Mesothelial cell of epicardium (in vitro differentiated cells): ENCODE measurements around the gene DNAJC15. TPM values are rescaled to one million over a fixed set of nuclear protein-coding genes. Genes with fewer than 3 reads are reported as not detected.
A peak's percentile ranks its signal among the peaks of the same experiment; 100 is the strongest.

Experiments
- DNase-seq, 2 experiments: peaks; one replicate each; pipeline ENCODE4 v3.0.0; 2021; ENCODE audit warnings: low spot score in 2 of 2; ENCODE audit not compliant: unreplicated experiment in 2 of 2
- H3K27ac Mint-ChIP-seq: 2 replicates; pipeline ENCODE4 v1.8.0; 2021; ENCODE audit warnings: mixed read lengths
- H3K27me3 Mint-ChIP-seq: 2 replicates; pipeline ENCODE4 v1.8.0; 2021; ENCODE audit warnings: low read depth, mixed read lengths
- H3K36me3 Mint-ChIP-seq: 2 replicates; pipeline ENCODE4 v1.8.0; 2021; ENCODE audit warnings: mixed read lengths
- H3K4me1 Mint-ChIP-seq: 2 replicates; pipeline ENCODE4 v1.8.0; 2021; ENCODE audit warnings: mixed read lengths
- H3K4me3 Mint-ChIP-seq: 2 replicates; pipeline ENCODE4 v1.8.0; 2021; ENCODE audit warnings: mild to moderate bottlenecking, moderate library complexity, mixed read lengths
- H3K9me3 Mint-ChIP-seq: 2 replicates; pipeline ENCODE4 v1.8.0; 2021; ENCODE audit warnings: mixed read lengths
- CTCF ChIP-seq: fragments of 200-600 bp; sonication (generic); IDR thresholded peaks from one replicate; pipeline ENCODE4 v1.5.0; 2021; ENCODE audit warnings: antibody characterized with exemption; ENCODE audit not compliant: unreplicated experiment
- total RNA-seq: library from RNA; stranded (reverse); gene quantifications from 3 replicates; pipeline ENCODE4 v1.2.1, GENCODE V29; 2021

Gene DNAJC15
- total RNA-seq, 1 donor from 2014 or later: 31.6 TPM

GRCh38 chr13:43154156-43154651 lies 130.8 kb downstream of the DNAJC15 start:
- Mint-ChIP-seq H3K4me1 (peaks cover 51% of the 10 kb centered on the region), H3K27ac (peak overlapping the region; percentile 87), H3K9me3 (no peaks in the 10 kb centered on the region), H3K4me3 (peak overlapping the region; percentile 1), H3K36me3 (no peaks in the 10 kb centered on the region), H3K27me3 (no peaks in the 10 kb centered on the region)
- no peak for DNase-seq
- TF ChIP-seq CTCF: no peak

- H3K27ac Mint-ChIP-seq: peak overlapping the region; percentile 87
- peaks cover 55% of the 10 kb centered on the region for H3K4me1 Mint-ChIP-seq
- H3K9me3 Mint-ChIP-seq: no peaks in the 10 kb centered on the region
- no peak for DNase-seq
- no peaks in the 10 kb centered on the region for H3K27me3 Mint-ChIP-seq
- no peaks in the 10 kb centered on the region for H3K36me3 Mint-ChIP-seq
- TF ChIP-seq CTCF: no peak
- no peak overlapping the region for H3K4me3 Mint-ChIP-seq
These were observed 131.5 kb downstream of the DNAJC15 start for GRCh38 chr13:43154839-43155238.

- H3K36me3 Mint-ChIP-seq: no peaks in the 10 kb centered on the region
- H3K27me3 Mint-ChIP-seq: no peaks in the 10 kb centered on the region
- TF ChIP-seq CTCF: no peak
- DNase-seq: no peak
- H3K4me3 Mint-ChIP-seq: no peak overlapping the region
- no peaks in the 10 kb centered on the region for H3K9me3 Mint-ChIP-seq
- peaks cover 55% of the 10 kb centered on the region for H3K4me1 Mint-ChIP-seq
- H3K27ac Mint-ChIP-seq: no peak overlapping the region
These were observed 133.5 kb downstream of the DNAJC15 start for GRCh38 chr13:43156916-43157315.

GRCh38 chr13:43157796-43158195 lies 134.4 kb downstream of the DNAJC15 start:
- Mint-ChIP-seq H3K4me3 (no peak overlapping the region), H3K4me1 (peaks cover 50% of the 10 kb centered on the region), H3K9me3 (no peaks in the 10 kb centered on the region), H3K27ac (no peak overlapping the region), H3K27me3 (no peaks in the 10 kb centered on the region), H3K36me3 (no peaks in the 10 kb centered on the region)
- no peak for TF ChIP-seq CTCF
- DNase-seq: no peak

GRCh38 chr13:43158516-43158915 lies 135.1 kb downstream of the DNAJC15 start:
- no peaks in the 10 kb centered on the region for H3K9me3 Mint-ChIP-seq
- peak overlapping the region; percentile 80 for H3K27ac Mint-ChIP-seq
- no peaks in the 10 kb centered on the region for H3K27me3 Mint-ChIP-seq

More at GRCh38 chr13:43158516-43158915, 135.1 kb downstream of the DNAJC15 start:
- H3K4me1 Mint-ChIP-seq: peaks cover 45% of the 10 kb centered on the region
- H3K36me3 Mint-ChIP-seq: no peaks in the 10 kb centered on the region
- no peak overlapping the region for H3K4me3 Mint-ChIP-seq
- TF ChIP-seq CTCF: no peak
- no peak for DNase-seq
